Measurements from ENCODE around the gene CYB5B. TPM values are rescaled to one million over a fixed set of nuclear protein-coding genes. Genes with fewer than 3 reads are reported as not detected.

The CYB5B gene
- polyA plus RNA-seq, 1 of the 3 experiments (the other 2 are of a cell fraction) = 64.4 TPM

- TF ChIP-seq EZH2phosphoT487 (IDR thresholded peaks at IDR 0.05; ENCODE audit: borderline replicate concordance, low read depth) (no peak), SMC3 (IDR thresholded peaks at IDR 0.05; ENCODE audit: low read depth, low read length) (no peak), CTCF (IDR thresholded peaks at IDR 0.05) (no peak), RCOR1 (IDR thresholded peaks at IDR 0.05; ENCODE audit: low read length) (no peak), TCF12 (IDR thresholded peaks at IDR 0.05) (no peak)
Measured at GRCh38 chr16:69485361-69485760, 60.9 kb downstream of the CYB5B start (continued).

GRCh38 chr16:69485816-69486215, 61.4 kb downstream of the CYB5B start:
- H3K4me2 ChIP-seq = no peak overlapping the region
- no peak overlapping the region for H2AFZ ChIP-seq (ENCODE audit: low read depth)
- H3K9me2 ChIP-seq = no peaks in the 10 kb centered on the region
- ChIA-PET POLR2A (no interaction called here), CTCF (no interaction called here)
- no peaks in the 10 kb centered on the region for H4K20me1 ChIP-seq (ENCODE audit: insufficient read depth)
- H3F3A ChIP-seq (replicated peaks; ENCODE audit: insufficient read depth) = peaks cover 13% of the 10 kb centered on the region
- no peaks in the 10 kb centered on the region for H3K27me3 ChIP-seq (ENCODE audit: insufficient read depth)
- 86% methylated on average over 6 of the region's 6 CpGs for WGBS (ENCODE audit: low lambda C conversion rate)
- TF ChIP-seq MEF2A (IDR thresholded peaks at IDR 0.05; ENCODE audit: borderline replicate concordance, low read depth) (no peak), MAX (IDR thresholded peaks at IDR 0.05; ENCODE audit: low read depth) (no peak), RCOR1 (IDR thresholded peaks at IDR 0.05; ENCODE audit: low read length) (no peak), SIN3A (IDR thresholded peaks at IDR 0.05; ENCODE audit: borderline replicate concordance, low read depth, low read length) (no peak), REST (IDR thresholded peaks at IDR 0.05; ENCODE audit: low read depth, low read length) (no peak), POLR2AphosphoS5 (IDR thresholded peaks at IDR 0.05; ENCODE audit: low read depth, low read length) (no peak), NRF1 (IDR thresholded peaks at IDR 0.05; ENCODE audit: low read depth, low read length) (no peak), EP300 (IDR thresholded peaks at IDR 0.05; ENCODE audit: borderline replicate concordance in 1 of 2, low read depth in 1 of 2, low read length in 1 of 2) (no peak), MXI1 (IDR thresholded peaks at IDR 0.05; ENCODE audit: low read depth, low read length) (no peak), GATA2 (CRISPR knock-in tag; IDR thresholded peaks at IDR 0.05) (no peak)
- no peaks in the 10 kb centered on the region for H3K36me3 ChIP-seq (replicated peaks in 1 of 2; ENCODE audit: control insufficient read depth in 1 of 2, insufficient read depth in 2 of 2, low read length in 1 of 2)
- H3K27ac ChIP-seq (ENCODE audit: low read depth in 2 of 2, low read length in 1 of 2) = no peak overlapping the region
- H3K9me3 ChIP-seq = no peaks in the 10 kb centered on the region
- no peak overlapping the region for H3K4me3 ChIP-seq (ENCODE audit: low read depth in 2 of 2, low read length in 1 of 2)
- no peak for DNase-seq
- H3K79me2 ChIP-seq (ENCODE audit: insufficient read depth) = no peaks in the 10 kb centered on the region
- H3K9ac ChIP-seq = no peak overlapping the region
- peaks cover 5 to 8% of the 10 kb centered on the region in 2 experiments; a peak in 1 of 4 replicates for H3K4me1 ChIP-seq (ENCODE audit: control insufficient read depth in 1 of 2, insufficient read depth in 2 of 2, low read depth in 1 of 2, low read length in 1 of 2)

All from SK-N-SH (cell line).